CD4-positive, alpha-beta T cell treated with Interleukin-6 for 4 hours (primary cell): ENCODE measurements around the gene GCNT3.
A peak's percentile ranks its signal among the peaks of the same experiment; 100 is the strongest.
"Not testable (repeated sequence)": the region's sequence is repeated elsewhere in the genome, so short reads cannot be mapped to it uniquely, and the experiment has no call there.

Experiments
- DNase-seq: peaks from one replicate; pipeline ENCODE4 v3.0.0-alpha.2; 2020; ENCODE audit warnings: mixed read lengths

Gene GCNT3

DNA sequence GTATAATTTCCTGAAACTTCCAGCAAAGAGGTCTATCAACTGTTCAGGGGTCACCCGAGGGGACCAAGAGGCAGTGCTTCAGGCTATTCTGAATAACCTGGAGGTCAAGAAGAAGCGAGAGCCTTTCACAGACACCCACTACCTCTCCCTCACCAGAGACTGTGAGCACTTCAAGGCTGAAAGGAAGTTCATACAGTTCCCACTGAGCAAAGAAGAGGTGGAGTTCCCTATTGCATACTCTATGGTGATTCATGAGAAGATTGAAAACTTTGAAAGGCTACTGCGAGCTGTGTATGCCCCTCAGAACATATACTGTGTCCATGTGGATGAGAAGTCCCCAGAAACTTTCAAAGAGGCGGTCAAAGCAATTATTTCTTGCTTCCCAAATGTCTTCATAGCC is 6.8 kb downstream of the GCNT3 start:
- no peak for DNase-seq

DNA sequence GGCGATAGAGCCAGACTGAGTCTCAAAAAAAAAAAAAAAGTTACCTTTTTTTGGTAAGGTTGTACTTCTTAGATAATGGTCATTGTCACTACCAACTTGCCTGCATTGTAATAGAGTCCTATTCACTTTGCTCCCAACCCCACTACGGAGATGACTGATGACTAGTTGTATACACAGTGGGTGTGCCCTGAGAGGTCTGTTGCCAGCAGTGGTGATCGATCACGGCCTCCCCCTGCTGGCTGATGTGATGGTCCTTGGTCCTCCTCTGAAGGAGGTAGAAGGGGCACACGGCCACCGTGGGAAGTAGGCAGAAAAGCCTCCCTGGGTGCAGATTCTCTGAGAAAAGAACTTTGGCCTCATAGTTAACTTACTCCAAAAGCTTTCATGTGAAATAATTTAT is 10.7 kb downstream of the GCNT3 start:
- DNase-seq, result peak; percentile 12

DNA sequence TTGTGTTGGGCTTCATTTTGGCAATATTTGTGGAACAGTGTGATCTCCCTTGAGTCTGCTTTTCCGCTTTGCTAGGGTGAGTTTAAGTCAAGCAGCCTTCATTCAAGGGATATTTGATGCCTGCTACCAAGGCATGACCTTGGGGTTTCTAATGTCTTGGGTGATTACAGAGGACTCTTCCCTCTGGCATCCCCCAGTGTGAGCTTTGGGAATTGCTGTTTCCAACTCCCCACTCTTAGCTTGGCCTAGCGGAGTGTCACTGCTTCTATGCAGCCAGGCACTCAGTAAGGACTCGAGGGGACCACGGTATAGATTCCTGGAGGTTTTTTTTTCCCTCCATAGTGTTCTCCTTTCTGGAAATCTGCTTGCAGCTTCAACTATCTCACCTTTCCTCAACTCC is 21.1 kb downstream of the GCNT3 start:
- DNase-seq, result no peak

DNA sequence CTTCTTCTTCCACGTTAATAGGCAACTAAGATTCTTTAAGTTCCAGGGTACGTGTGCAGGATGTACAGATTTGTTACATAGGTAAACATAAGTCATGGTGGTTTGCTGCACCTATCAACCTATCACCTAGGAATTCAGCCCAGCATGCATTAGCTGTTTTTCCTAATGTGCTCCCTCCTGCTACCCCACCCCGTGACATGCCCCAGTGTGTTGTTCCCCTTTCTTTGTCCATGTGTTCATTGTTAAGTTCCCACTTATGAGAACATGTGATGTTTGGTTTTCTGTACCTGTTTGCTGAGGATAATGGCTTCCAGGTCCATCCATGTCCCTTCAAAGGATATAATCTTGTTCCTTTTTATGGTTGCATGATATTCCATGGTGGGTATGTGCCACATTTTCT is 24.6 kb downstream of the GCNT3 start:
- DNase-seq, result no peak

DNA sequence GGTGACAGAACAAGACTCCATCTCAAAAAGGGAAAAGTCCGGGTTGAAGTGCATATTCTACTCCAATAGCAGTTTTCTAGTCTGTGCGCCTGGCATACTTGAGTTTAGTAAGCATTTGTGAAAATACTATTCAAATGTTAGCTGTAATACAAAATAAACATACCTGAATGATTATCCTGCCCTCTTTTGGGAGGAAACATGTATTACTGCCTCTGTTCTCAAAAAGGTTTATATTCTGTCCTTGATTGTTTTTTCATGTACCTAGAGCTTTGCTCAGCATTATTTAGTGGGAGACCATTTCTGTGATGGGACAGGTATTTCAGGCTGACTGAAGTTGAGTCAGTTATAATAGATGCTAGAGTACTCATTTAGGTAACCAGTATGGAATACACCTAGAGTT is 25.9 kb downstream of the GCNT3 start:
- not testable (repeated sequence) for DNase-seq

DNA sequence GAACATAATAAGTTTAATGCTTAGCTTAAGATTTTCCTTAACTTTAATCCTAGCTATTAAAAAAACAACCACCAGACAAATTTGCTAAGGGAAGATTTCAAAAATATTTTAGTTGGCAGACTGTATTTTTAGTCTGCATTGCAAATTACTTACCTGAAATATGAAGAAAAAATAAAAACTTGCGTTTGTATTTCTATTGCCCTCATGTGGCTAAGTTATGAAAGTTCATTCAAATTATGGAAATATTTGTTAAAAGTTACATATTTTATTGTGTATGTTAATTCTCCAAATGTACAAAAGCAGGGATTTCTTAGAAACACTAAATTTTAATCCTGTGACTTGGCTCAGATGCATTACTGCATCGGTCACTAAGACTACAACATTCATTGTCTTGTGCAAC is 30.8 kb downstream of the GCNT3 start:
- DNase-seq, result no peak

DNA sequence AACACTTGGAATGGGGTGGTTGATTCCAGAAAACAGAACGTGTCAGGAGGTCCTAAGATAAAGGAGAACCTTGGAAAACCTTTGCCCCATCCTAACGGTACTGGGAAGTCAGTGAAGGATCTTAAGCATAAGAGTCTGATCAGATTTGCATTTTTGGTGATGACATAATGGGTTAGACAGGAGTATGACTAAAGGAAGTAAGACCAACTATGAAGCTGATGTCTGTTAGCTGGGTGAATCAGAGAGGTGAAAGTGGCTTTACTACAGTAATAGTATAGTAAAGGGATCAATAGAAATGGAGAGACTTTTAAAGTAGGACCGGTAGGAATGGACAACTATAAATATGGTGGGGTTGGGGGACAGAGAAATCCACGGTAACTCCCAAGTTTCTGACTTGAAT is 33.2 kb downstream of the GCNT3 start:
- DNase-seq, result no peak

DNA sequence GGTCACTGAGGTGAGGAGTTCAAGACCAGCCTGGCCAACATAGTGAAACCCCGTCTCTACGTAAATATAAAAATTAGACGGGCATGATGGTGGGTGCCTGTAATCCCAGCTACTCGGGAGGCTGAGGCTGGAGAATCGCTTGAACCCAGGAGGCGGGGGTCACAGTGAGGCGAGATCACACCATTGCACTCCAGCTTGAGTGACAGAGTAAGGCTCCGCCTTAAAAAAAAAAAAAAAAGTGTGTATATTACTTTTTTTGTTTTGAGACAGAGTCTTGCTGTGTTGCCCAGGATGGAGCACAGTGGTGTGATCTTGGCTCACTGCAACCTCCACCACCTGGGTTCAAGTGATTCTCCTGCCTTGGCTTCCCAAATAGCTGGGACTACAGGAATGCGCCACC is 34.2 kb downstream of the GCNT3 start:
- not testable (repeated sequence) for DNase-seq

DNA sequence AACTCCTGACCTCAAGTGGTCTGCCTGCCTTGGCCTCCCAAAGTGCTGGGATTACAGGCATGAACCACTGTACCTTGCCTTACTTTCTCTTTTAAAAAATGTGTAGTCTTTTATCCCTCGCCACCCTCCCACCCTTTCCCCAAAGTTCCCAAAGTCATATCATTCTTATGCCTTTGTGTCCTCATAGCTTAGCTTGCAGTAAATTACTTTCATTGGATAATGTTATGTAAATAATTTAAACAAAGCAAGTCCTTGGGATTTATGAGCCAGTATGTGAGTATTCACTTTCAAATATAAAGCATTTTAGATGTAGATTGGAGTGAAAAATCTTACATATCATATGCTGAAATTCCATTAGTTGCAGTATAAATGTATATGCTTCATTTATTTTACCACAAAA is 34.7 kb downstream of the GCNT3 start:
- no peak for DNase-seq

DNA sequence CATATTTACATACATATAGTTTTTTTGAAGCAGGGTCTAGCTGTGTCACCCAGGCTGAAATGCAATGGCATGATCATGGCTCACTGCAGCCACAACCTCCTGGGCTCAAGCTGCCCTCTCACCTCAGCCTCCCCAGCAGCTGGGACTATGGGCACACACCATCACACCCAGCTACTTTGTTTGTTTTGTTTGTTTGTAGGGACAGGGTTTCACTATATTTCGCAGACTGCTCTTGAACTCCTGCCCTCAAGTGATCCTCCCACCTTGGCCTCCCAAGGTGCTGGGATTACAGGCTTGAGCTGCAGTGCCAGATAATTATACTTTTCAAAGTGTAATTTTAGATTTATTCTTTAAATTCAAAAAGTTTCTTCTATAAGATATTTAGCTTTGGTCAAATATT is 35.5 kb downstream of the GCNT3 start:
- DNase-seq, result no peak

DNA sequence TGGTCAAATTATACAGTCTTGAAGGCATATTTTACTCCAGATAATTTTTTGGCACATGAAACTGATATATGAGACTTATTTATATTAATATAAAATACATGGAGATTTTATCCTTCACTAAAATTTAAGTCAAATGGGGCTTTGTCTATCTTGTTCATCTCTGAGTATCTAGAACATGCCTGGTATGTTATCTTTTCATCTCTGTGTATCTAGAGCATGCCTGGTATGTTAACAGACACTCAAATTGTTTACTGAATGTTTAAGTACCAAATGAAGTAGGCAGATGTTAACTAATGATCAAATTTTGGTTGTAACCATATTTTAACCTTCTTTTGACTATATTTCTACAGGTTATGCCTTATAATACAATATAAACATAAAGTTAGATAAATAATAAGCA is 38.0 kb downstream of the GCNT3 start:
- no peak for DNase-seq

DNA sequence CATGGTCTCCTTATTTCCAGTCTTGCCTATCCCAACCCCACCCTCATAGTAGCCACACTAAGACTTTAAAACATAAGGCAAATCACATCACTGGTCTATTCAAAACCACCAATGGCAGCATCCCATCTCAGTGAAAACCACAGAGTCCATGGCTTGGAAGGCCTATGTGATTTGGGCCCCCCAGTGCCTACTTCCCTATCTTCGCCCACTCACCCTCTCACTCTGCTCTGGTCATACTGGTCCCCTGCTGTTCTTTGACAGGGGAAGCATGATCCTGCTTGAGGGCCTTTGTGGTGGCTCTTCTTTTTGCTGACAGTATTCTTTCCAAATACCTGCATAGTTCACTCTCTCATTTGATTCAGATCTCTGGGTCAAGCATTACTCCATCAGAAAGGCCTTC is 42.5 kb downstream of the GCNT3 start:
- no peak for DNase-seq

DNA sequence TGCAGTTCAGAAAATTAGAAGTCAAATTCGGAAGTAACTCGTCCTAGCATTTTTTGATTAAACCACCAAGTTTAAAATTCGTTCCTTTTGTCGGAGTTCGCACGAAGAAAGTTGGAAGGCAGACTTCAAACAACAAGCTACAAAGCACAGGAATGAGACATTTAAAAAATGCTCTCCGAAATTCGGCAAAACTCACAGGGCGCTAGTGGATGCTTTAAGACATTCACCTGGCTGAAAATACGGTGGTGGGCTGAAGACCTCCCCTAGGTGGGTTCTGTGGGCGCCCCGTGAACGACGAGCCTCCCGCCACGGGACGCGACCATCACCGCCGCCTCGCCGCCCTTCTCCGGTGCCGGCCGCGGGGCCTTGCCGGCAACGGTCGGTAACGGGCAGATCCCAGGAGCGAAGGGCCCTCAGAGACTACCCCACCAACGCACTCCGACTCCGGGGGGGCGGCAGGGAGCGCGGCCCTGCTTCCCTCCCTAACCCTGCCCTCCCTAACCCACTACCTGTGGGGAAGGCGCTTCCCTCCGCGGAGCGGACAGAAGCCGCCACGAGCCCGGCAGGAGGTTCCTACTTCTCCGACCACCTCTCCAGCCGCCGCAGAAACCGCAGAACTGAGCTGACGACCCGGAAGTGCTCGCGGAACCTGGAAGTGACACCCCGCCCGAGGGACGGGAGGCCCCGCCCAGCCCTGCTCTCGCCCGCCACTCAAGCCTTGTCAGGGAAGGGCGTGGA is 45.5 kb downstream of the GCNT3 start, which contains the start of gene GTF2A2:
GTF2A2 (minus strand) TSS at position 619 of the 738 bp plus-strand sequence. CDS start 5,238 bp downstream, outside the sequence.
- DNase-seq, result peak; percentile 94

DNA sequence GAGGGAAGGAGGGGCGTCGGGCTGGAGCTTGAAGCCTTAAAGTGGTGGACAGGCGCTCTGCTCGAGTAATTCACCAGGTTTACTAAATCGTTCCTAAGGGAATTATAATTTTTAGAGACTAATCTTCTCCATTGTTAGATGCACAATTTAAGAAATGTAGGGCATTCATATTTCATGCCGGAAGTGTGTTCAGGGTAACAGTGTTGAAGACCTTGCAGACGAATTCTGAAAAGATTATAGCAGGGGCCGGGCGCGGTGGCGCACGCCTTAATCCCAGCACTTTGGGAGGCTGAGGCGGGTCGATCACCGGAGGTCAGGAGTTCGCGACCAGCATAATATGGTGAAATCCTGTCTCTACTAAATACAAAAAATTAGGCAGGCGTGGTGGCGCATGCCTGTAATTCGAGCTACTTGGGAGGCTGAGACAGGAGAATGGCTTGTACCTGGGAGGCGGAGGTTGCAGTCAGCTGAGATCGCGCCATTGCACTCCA is 46.1 kb downstream of the GCNT3 start:
- DNase-seq, result no peak

DNA sequence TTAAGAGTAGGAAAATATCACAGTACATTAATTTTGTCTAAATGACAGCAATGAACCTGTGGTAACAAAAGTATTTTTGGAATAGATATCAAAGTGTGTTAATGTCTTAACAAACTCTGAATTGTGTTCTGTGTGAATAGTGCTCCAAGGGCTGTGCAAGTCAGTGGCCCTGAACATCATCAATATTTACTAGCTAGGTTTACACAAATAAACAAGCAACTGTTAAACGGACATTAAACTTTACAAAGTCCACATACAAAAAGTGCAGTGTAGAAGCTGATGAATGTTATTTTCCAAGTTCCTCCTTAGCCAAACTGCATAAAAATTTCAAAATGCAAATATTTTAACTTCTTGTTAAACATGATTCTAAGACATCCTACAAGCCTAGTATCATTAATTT is 47.8 kb downstream of the GCNT3 start:
- DNase-seq, result no peak

DNA sequence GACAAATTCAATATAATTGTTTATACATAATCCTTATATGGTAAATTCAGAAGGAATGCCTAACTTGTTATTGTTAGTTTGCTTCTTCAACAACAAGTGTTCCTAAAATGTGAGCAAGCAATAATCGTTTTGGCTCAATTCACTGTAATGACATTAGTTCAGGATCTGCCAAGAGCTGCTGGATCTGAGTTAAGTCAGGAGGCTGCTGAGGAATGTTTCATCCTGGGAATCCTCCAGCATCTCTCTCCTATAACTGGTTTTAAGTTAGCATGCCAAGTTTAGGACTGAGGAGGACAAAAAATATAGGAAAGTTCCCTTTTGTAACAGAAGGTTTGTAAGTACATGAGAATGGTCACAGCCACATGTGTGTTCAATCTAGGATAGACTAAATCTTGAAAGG is 50.7 kb downstream of the GCNT3 start:
- no peak for DNase-seq

DNA sequence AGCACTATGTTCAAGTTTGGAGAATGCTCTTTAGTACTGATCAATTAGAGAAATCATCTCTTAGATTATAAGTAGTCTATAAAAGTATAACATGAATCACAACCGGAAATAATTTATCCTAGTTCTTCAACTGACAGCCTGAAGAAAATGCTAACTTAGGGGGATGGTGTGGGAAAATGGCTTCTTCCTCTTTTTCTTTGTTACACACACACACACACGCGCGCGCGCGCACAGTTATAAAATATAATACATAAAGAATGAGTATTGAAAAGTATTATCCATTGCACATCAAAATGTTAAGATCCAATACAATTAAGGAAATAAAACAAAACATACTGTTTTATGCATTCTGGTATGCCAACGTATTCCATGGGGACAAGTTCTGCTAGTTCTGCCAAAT is 57.0 kb downstream of the GCNT3 start:
- no peak for DNase-seq
